IMR-90 (cell line): Measurements from ENCODE around the gene PAPSS2. TPM values are rescaled to one million over a fixed set of nuclear protein-coding genes. Genes with fewer than 3 reads are reported as not detected.

Experiments used
- ATAC-seq: fragments of 200-7000 bp; cut with Tn5 transposase; 2 replicates; pipeline ENCODE4 v1.9.1; 2020; ENCODE audit warnings: low read depth, mild to moderate bottlenecking, moderate library complexity
- BruUV-seq: library from RNA; stranded (reverse); fragments of 400-500 nt; replicated peaks from 2 replicates; lab custom pipeline; 2021; lab: Mats Ljungman, UMichigan
- CTCF ChIA-PET: fragments of 300-600 bp; formaldehyde crosslinking; extraction: SDS; loops from one replicate; lab custom pipeline; 2021; ENCODE audit warnings: antibody characterized with exemption; lab: Yijun Ruan, JAX
- POLR2A ChIA-PET: fragments of 300-600 bp; sonication (Branson Sonifier 250); formaldehyde crosslinking; loops from one replicate; lab custom pipeline; 2022; ENCODE audit warnings: antibody characterized with exemption; ENCODE audit not compliant: unreplicated experiment; lab: Charles Lee
- DNase-seq: peaks from one replicate; pipeline ENCODE4 v3.0.0; 2013
- H2AFZ ChIP-seq: replicated peaks from 2 replicates; pipeline ENCODE3; 2013; ENCODE audit warnings: low read length, mild to moderate bottlenecking; ENCODE audit not compliant: poor library complexity
- H2AK5ac ChIP-seq: 2 replicates; pipeline ENCODE4 v1.6.1; 2013; ENCODE audit warnings: low read depth, low read length, inconsistent platforms
- H2AK9ac ChIP-seq: replicated peaks from 2 replicates; pipeline ENCODE3; 2013; ENCODE audit warnings: mild to moderate bottlenecking, low read depth, low read length, moderate library complexity; ENCODE audit not compliant: poor library complexity
- H2BK120ac ChIP-seq: 2 replicates; pipeline ENCODE4 v1.6.1; 2013; ENCODE audit warnings: low read depth, low read length, inconsistent platforms
- H2BK15ac ChIP-seq: 3 replicates; pipeline ENCODE4 v1.6.1; 2013; ENCODE audit warnings: low read depth, low read length, inconsistent platforms
- H2BK20ac ChIP-seq: 2 replicates; pipeline ENCODE4 v1.6.1; 2013; ENCODE audit warnings: low read depth, mild to moderate bottlenecking, inconsistent platforms, low read length, moderate library complexity
- H2BK5ac ChIP-seq: 2 replicates; pipeline ENCODE4 v1.6.1; 2013; ENCODE audit warnings: mild to moderate bottlenecking, low read depth, low read length, inconsistent platforms; ENCODE audit not compliant: poor library complexity, severe bottlenecking
- H3K14ac ChIP-seq: replicated peaks from 2 replicates; pipeline ENCODE4 v1.6.1; 2013; ENCODE audit warnings: low read depth, low read length, inconsistent platforms
- H3K18ac ChIP-seq: 2 replicates; pipeline ENCODE4 v1.6.1; 2013; ENCODE audit warnings: low read depth, low read length, control low read depth
- H3K23ac ChIP-seq: 2 replicates; pipeline ENCODE4 v1.6.1; 2013; ENCODE audit warnings: low read depth, low read length, inconsistent platforms
- H3K27ac ChIP-seq: 2 replicates; pipeline ENCODE4 v1.5.1; 2013; ENCODE audit warnings: mild to moderate bottlenecking, control low read depth, low read length; ENCODE audit not compliant: insufficient read depth
- H3K27me3 ChIP-seq: 2 replicates; pipeline ENCODE4 v1.6.1; 2013; ENCODE audit warnings: low read length; ENCODE audit not compliant: control insufficient read depth, insufficient read depth
- H3K36me3 ChIP-seq: 2 replicates; pipeline ENCODE4 v1.6.1; 2013; ENCODE audit warnings: low read length, mixed read lengths; ENCODE audit not compliant: control insufficient read depth, insufficient read depth
- H3K4ac ChIP-seq: 2 replicates; pipeline ENCODE4 v1.6.1; 2013; ENCODE audit warnings: low read depth, low read length, inconsistent platforms
- H3K4me1 ChIP-seq: 2 replicates; pipeline ENCODE4 v1.6.1; 2013; ENCODE audit warnings: low read length, mixed read lengths; ENCODE audit not compliant: control insufficient read depth, insufficient read depth
- H3K4me2 ChIP-seq: 2 replicates; pipeline ENCODE4 v1.6.1; 2013; ENCODE audit warnings: low read depth, mild to moderate bottlenecking, control low read depth, low read length, moderate library complexity
- H3K4me3 ChIP-seq: 2 replicates; pipeline ENCODE4 v1.5.1; 2013; ENCODE audit warnings: low read depth, mild to moderate bottlenecking, control low read depth, low read length, moderate library complexity; ENCODE audit not compliant: insufficient read depth
- H3K56ac ChIP-seq: 2 replicates; pipeline ENCODE4 v1.6.1; 2013; ENCODE audit warnings: low read length, inconsistent platforms; ENCODE audit not compliant: insufficient read depth; ENCODE audit errors: extremely low read depth
- H3K79me1 ChIP-seq, 2 experiments: 2 replicates each; pipeline ENCODE4 v1.6.1; 2013; ENCODE audit warnings: low read length in 2 of 2, inconsistent platforms in 1 of 2, low read depth in 1 of 2
- H3K9ac ChIP-seq: 2 replicates; pipeline ENCODE4 v1.6.1; 2013; ENCODE audit warnings: low read depth, low read length, control low read depth
- H3K9me1 ChIP-seq: 2 replicates; pipeline ENCODE4 v1.6.1; 2013; ENCODE audit warnings: low read length, inconsistent platforms; ENCODE audit not compliant: insufficient read depth
- H3K9me3 ChIP-seq: 2 replicates; pipeline ENCODE4 v1.6.1; 2013; ENCODE audit warnings: low read length; ENCODE audit not compliant: control insufficient read depth, insufficient read depth
- H4K20me1 ChIP-seq: 2 replicates; pipeline ENCODE4 v1.6.1; 2013; ENCODE audit warnings: low read length, inconsistent platforms; ENCODE audit not compliant: insufficient read depth
- H4K5ac ChIP-seq: 2 replicates; pipeline ENCODE4 v1.6.1; 2013; ENCODE audit warnings: mild to moderate bottlenecking, low read depth, low read length, control low read depth
- H4K8ac ChIP-seq, 2 experiments: 2 replicates each; pipeline ENCODE4 v1.6.1; 2013; ENCODE audit warnings: low read depth in 2 of 2, low read length in 2 of 2, control low read depth in 1 of 2, inconsistent platforms in 1 of 2
- H4K91ac ChIP-seq: 2 replicates; pipeline ENCODE4 v1.6.1; 2013; ENCODE audit warnings: low read depth, low read length, inconsistent platforms; ENCODE audit not compliant: insufficient read depth
- FOS ChIP-seq: fragments of 150-350 bp; IDR thresholded peaks from 2 replicates; pipeline ENCODE4 v1.6.1; 2016; ENCODE audit warnings: low read depth, low read length
- MAZ ChIP-seq: IDR thresholded peaks from 2 replicates; pipeline ENCODE4 v1.6.1; 2012; ENCODE audit warnings: low read depth, mild to moderate bottlenecking, low read length, improper control_type of control experiment, moderate library complexity, borderline replicate concordance
- MXI1 ChIP-seq: IDR thresholded peaks from 2 replicates; pipeline ENCODE4 v1.6.1; 2012; ENCODE audit warnings: low read depth, mild to moderate bottlenecking, low read length, moderate library complexity, borderline replicate concordance
- NFE2L2 ChIP-seq: fragments of 150-350 bp; IDR thresholded peaks from 2 replicates; pipeline ENCODE4 v1.6.1; 2016; ENCODE audit warnings: low read depth, mild to moderate bottlenecking, low read length
- RCOR1 ChIP-seq: IDR thresholded peaks from 2 replicates; pipeline ENCODE4 v1.6.1; 2012; ENCODE audit warnings: mild to moderate bottlenecking, low read length, improper control_type of control experiment; ENCODE audit not compliant: insufficient replicate concordance
- SMC3 ChIP-seq: fragments of 150-350 bp; IDR thresholded peaks from 2 replicates; pipeline ENCODE4 v1.6.1; 2016; ENCODE audit warnings: low read depth, mild to moderate bottlenecking, antibody characterized with exemption, low read length, moderate library complexity
- WGBS, 2 experiments: methylation state at CpG; one replicate each; pipeline versions ENCODE4 v1.1.5 to v1.1.7; 2013; ENCODE audit warnings: missing lambda C conversion rate in 2 of 2; ENCODE audit not compliant: insufficient read length in 1 of 2; ENCODE audit errors: extremely low coverage in 2 of 2; 5-methylcytosine and 5-hydroxymethylcytosine counted together
- dilution Hi-C: fragments of 300-500 bp; cut with HindIII; formaldehyde crosslinking; loops from one replicate; pipeline ENCODE4 v1.14.3; 2018; ENCODE audit warnings: low sequenced_read_pairs; ENCODE audit not compliant: unreplicated experiment
- in situ Hi-C: fragments of 300-500 bp; cut with MboI; formaldehyde crosslinking; loops from 3 replicates; pipeline ENCODE4 v1.14.3; 2019; ENCODE audit warnings: low sequenced_read_pairs, inconsistent platforms, mixed read lengths
- intact Hi-C: fragments of 100-400 bp; cut with micrococcal nuclease; formaldehyde crosslinking; loops from 2 replicates; pipeline ENCODE4 v1.10.0; 2022
- polyA plus RNA-seq, 3 experiments: library from polyadenylated mRNA; depleted of rRNA; stranded (reverse); fragments of >200 nt; gene quantifications; 2 replicates each; pipeline ENCODE4 v1.2.3, GENCODE V29; 2012; ENCODE audit warnings: low replicate concordance in 1 of 3
- total RNA-seq: library from RNA; depleted of rRNA; stranded (reverse); fragments of >200 nt; gene quantifications from 2 replicates; pipeline ENCODE4 v1.2.3, GENCODE V29; 2012
- TF ChIP-seq, protein P1 (sequence below): conservative IDR thresholded peaks from 2 replicates; pipeline ENCODE4 v1.5.1; 2012; ENCODE audit warnings: mild to moderate bottlenecking, low read depth, low read length, improper control_type of control experiment
- TF ChIP-seq, protein P2 (sequence below): fragments of 150-350 bp; IDR thresholded peaks from 2 replicates; pipeline ENCODE4 v1.6.1; 2016; ENCODE audit warnings: low read depth, mild to moderate bottlenecking, low read length, moderate library complexity, borderline replicate concordance

Gene PAPSS2
- total and polyA plus RNA-seq, 2 of the 4 experiments (the other 2 are of a cell fraction) = 55.0 to 63.3 TPM

DNA sequence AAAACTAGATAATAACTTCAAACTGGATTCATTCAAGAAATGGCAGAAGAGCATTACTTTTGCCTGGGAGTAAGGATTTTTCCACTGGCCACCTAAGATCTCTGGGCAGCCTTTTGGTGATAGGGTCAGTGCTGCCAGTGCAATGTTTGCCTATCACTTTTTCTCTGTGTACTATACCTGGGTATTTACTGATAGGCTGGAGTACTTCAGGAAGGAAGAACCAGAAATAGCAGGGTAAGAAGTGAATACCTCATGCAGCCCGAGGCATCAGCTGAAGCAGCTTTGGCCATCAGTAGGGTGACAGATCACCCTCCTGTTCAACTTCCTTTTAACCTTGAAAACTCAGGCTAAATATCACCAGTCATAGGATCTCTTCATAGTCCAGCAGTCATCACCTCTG, 5.5 kb upstream of the PAPSS2 start:
- Histone ChIP-seq H3K27ac (no peak overlapping the region), H3K23ac (no peak overlapping the region), H2BK20ac (peak overlapping the region; percentile 42; the same call in 1 of the 2 replicates), H3K9me3 (no peaks in the 10 kb centered on the region), H3K36me3 (no peaks in the 10 kb centered on the region), H3K4me3 (no peak overlapping the region), H2BK120ac (no peak overlapping the region), H3K4me2 (no peak overlapping the region), H3K9me1 (peaks cover 9% of the 10 kb centered on the region), H2BK5ac (no peak overlapping the region), H2AFZ (no peak overlapping the region), H3K14ac (no peak overlapping the region), H3K79me1 (0 out of 4 replicates have a peak, but pooled peaks cover 0 to 9% of the 10 kb centered on the region in 2 experiments), H4K20me1 (no peaks in the 10 kb centered on the region), H2AK9ac (no peak overlapping the region), H4K5ac (no peak overlapping the region), H3K4me1 (peaks cover 10% of the 10 kb centered on the region), H3K56ac (no peak overlapping the region; the same call in 1 of the 2 replicates), H4K91ac (no peak overlapping the region), H3K27me3 (no peaks in the 10 kb centered on the region), H2BK15ac (no peak overlapping the region), H4K8ac (no peak overlapping the region), H3K9ac (no peak overlapping the region), H3K18ac (no peak overlapping the region), H2AK5ac (no peak overlapping the region; the same call in 1 of the 2 replicates), H3K4ac (no peak overlapping the region)
- no peak for DNase-seq
- intact Hi-C loops = no loop called here
- CTCF ChIA-PET = no interaction called here
- in situ Hi-C loops = no loop called here
- TF ChIP-seq, protein P1, sequence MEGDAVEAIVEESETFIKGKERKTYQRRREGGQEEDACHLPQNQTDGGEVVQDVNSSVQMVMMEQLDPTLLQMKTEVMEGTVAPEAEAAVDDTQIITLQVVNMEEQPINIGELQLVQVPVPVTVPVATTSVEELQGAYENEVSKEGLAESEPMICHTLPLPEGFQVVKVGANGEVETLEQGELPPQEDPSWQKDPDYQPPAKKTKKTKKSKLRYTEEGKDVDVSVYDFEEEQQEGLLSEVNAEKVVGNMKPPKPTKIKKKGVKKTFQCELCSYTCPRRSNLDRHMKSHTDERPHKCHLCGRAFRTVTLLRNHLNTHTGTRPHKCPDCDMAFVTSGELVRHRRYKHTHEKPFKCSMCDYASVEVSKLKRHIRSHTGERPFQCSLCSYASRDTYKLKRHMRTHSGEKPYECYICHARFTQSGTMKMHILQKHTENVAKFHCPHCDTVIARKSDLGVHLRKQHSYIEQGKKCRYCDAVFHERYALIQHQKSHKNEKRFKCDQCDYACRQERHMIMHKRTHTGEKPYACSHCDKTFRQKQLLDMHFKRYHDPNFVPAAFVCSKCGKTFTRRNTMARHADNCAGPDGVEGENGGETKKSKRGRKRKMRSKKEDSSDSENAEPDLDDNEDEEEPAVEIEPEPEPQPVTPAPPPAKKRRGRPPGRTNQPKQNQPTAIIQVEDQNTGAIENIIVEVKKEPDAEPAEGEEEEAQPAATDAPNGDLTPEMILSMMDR = no peak
- no peak for TF ChIP-seq FOS
- no peak for TF ChIP-seq MAZ
- no peak for TF ChIP-seq SMC3
- no peak for TF ChIP-seq RCOR1
- no peak for TF ChIP-seq NFE2L2
- TF ChIP-seq MXI1 = no peak
- TF ChIP-seq, protein P2, sequence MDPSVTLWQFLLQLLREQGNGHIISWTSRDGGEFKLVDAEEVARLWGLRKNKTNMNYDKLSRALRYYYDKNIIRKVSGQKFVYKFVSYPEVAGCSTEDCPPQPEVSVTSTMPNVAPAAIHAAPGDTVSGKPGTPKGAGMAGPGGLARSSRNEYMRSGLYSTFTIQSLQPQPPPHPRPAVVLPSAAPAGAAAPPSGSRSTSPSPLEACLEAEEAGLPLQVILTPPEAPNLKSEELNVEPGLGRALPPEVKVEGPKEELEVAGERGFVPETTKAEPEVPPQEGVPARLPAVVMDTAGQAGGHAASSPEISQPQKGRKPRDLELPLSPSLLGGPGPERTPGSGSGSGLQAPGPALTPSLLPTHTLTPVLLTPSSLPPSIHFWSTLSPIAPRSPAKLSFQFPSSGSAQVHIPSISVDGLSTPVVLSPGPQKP = no peak
- ATAC-seq = no peak
- POLR2A ChIA-PET = interaction anchor here (0.6 kb wide), 1 partner anchor 12 kb away, joined by 3 read pairs; no protein-coding TSS in a partner anchor
- no CpG with 5 or more reads among the region's 1 CpG for WGBS, 2 experiments
- BruUV-seq = no TSS peak
- dilution Hi-C loops = no loop called here
